HepG2 (cell line): ENCODE measurements around the gene TNPO3.

Experiments
- CTCF ChIP-seq: sonication (generic); formaldehyde crosslinking; IDR thresholded peaks from 2 replicates; pipeline ENCODE4 v1.5.0; 2020; ENCODE audit warnings: mild to moderate bottlenecking, missing genetic modification reagents, moderate library complexity
- GTF2F1 ChIP-seq: fragments of 150-350 bp; IDR thresholded peaks from 2 replicates; pipeline ENCODE4 v1.6.1; 2014; ENCODE audit warnings: low read length
- HOXA3 ChIP-seq: sonication (generic); formaldehyde crosslinking; IDR thresholded peaks from 2 replicates; pipeline ENCODE4 v1.5.0; 2020; ENCODE audit warnings: missing genetic modification reagents
- POLR2A ChIP-seq, 2 experiments: IDR thresholded peaks; 2 replicates each; pipeline ENCODE4 v1.6.1; 2011; ENCODE audit warnings: low read depth in 2 of 2, low read length in 2 of 2, mild to moderate bottlenecking in 1 of 2, moderate library complexity in 1 of 2; ENCODE audit not compliant: insufficient read depth in 1 of 2
- RAD21 ChIP-seq: fragments of 450-650 bp; formaldehyde crosslinking; IDR thresholded peaks from 2 replicates; pipeline ENCODE4 v1.5.0; 2020; ENCODE audit warnings: mild to moderate bottlenecking
- RCOR2 ChIP-seq: IDR thresholded peaks from 2 replicates; pipeline ENCODE4 v1.6.1; 2016; ENCODE audit warnings: missing biosample characterization, missing genetic modification reagents
- TCF7L2 ChIP-seq: IDR thresholded peaks from 2 replicates; pipeline ENCODE4 v1.6.1; 2011; ENCODE audit warnings: mild to moderate bottlenecking, low read depth, low read length, moderate library complexity
- ZBTB8A ChIP-seq: sonication (generic); formaldehyde crosslinking; IDR thresholded peaks from 2 replicates; pipeline ENCODE4 v1.4.0; 2020; ENCODE audit warnings: mild to moderate bottlenecking, low read depth, missing genetic modification reagents, borderline replicate concordance
- ZNF264 ChIP-seq: sonication (generic); formaldehyde crosslinking; IDR thresholded peaks from 2 replicates; pipeline ENCODE4 v1.4.0; 2020; ENCODE audit warnings: missing genetic modification reagents
- ZNF572 ChIP-seq: sonication (generic); formaldehyde crosslinking; IDR thresholded peaks from 2 replicates; pipeline ENCODE4 v1.5.1; 2020; ENCODE audit warnings: mild to moderate bottlenecking, missing genetic modification reagents
- ZNF672 ChIP-seq: sonication (generic); formaldehyde crosslinking; IDR thresholded peaks from 2 replicates; pipeline ENCODE4 v1.8.1; 2022; ENCODE audit warnings: missing genetic modification reagents
- ZNF782 ChIP-seq: sonication (generic); formaldehyde crosslinking; IDR thresholded peaks from 2 replicates; pipeline ENCODE4 v1.4.0; 2020; ENCODE audit warnings: missing genetic modification reagents, mild to moderate bottlenecking, borderline replicate concordance

GRCh38 chr7:128961030-128961659 is 93.8 kb downstream of the TNPO3 start:
- TF ChIP-seq CTCF (no peak), RCOR2 (CRISPR knock-in tag) (no peak), ZBTB8A (CRISPR knock-in tag) (no peak), ZNF782 (no peak), TCF7L2 (no peak), ZNF572 (no peak), GTF2F1 (no peak), RAD21 (CRISPR knock-in tag) (no peak), ZNF672 (CRISPR knock-in tag) (no peak), ZNF264 (CRISPR knock-in tag) (no peak), POLR2A (IDR thresholded peaks at IDR 0.05; ENCODE audit: insufficient read depth in 1 of 2, low read depth in 2 of 2, low read length in 2 of 2) (no peak), HOXA3 (CRISPR knock-in tag) (no peak)
